ENCODE results near the gene COP1. TPM values are rescaled to one million over a fixed set of nuclear protein-coding genes. Genes with fewer than 3 reads are reported as not detected.

Gene COP1
- total and polyA plus RNA-seq, 2 of the 13 experiments (the other 11 are each of a cell fraction or from before 2014, with no cell fraction given): 20.5 to 51.3 TPM

GRCh38 chr1:176172215-176172614 lies 34.9 kb downstream of the COP1 start:
- over 99% methylated on average over 6 of the region's 6 CpGs for WGBS (ENCODE audit: low lambda C conversion rate)
- BruUV-seq (replicated peaks): no TSS peak
- no peak overlapping the region for H2AFZ ChIP-seq (ENCODE audit: low read length)
- DNase-seq (ENCODE audit: low spot score): no peak
- TF ChIP-seq ZBED4 (CRISPR knock-in tag; IDR thresholded peaks at IDR 0.05; ENCODE audit: borderline replicate concordance): no peak
- TF ChIP-seq MAFK (conservative IDR thresholded peaks at IDR 0.05 in 1 of 2, IDR thresholded peaks at IDR 0.05 in 1 of 2; ENCODE audit: low read length in 2 of 2): peak; percentile 81 to 89
- no peak for TF ChIP-seq SRSF1 (optimal IDR thresholded peaks at IDR 0.05; ENCODE audit: low read depth, low read length)
- TF ChIP-seq CAMTA2 (CRISPR knock-in tag; IDR thresholded peaks at IDR 0.05; ENCODE audit: borderline replicate concordance): no peak
- TF ChIP-seq ZNF138 (CRISPR knock-in tag; IDR thresholded peaks at IDR 0.05; ENCODE audit: low read depth): no peak
- no peak for TF ChIP-seq JUNB (CRISPR knock-in tag; IDR thresholded peaks at IDR 0.05; ENCODE audit: borderline replicate concordance)
- TF ChIP-seq ASH2L (IDR thresholded peaks at IDR 0.05; ENCODE audit: insufficient read length, low read depth, low read length): no peak
- TF ChIP-seq MAFF (IDR thresholded peaks at IDR 0.05; ENCODE audit: low read depth, low read length): peak; percentile 79
- no peak for TF ChIP-seq ZGPAT (CRISPR knock-in tag; IDR thresholded peaks at IDR 0.05)
- no peak overlapping the region for H3K27ac ChIP-seq (ENCODE audit: extremely low read length, insufficient read depth, low read length)
- H3K79me2 ChIP-seq (ENCODE audit: insufficient read depth, low read length): peaks cover 19% of the 10 kb centered on the region
- H3K9me3 ChIP-seq (ENCODE audit: low read length): no peaks in the 10 kb centered on the region
- intact Hi-C loops (cut with micrococcal nuclease; ENCODE audit: unreplicated experiment): no loop called here
- peaks cover 2 to 27% of the 10 kb centered on the region in 2 experiments; a peak in 4 of 5 replicates for H3K36me3 ChIP-seq (replicated peaks in 1 of 2; ENCODE audit: control insufficient read depth in 1 of 2, insufficient read depth in 2 of 2, low read length in 2 of 2)
- H3K9ac ChIP-seq (ENCODE audit: insufficient read depth, low read depth, low read length): no peak overlapping the region
- H3K4me3 ChIP-seq (replicated peaks in 1 of 3; ENCODE audit: insufficient read depth in 1 of 3, low read depth in 2 of 3, low read length in 3 of 3): no peak overlapping the region
- no peak overlapping the region for H3K4me2 ChIP-seq (ENCODE audit: low read depth, low read length)
- H3K4me1 ChIP-seq (ENCODE audit: insufficient read depth, low read length): no peaks in the 10 kb centered on the region
- in situ Hi-C loops (cut with HindIII; ENCODE audit: extremely low pct_ligation_motif_present, low pct_unique_long_range_greater_than_20kb): no loop called here
- no peaks in the 10 kb centered on the region for H3K27me3 ChIP-seq (ENCODE audit: control insufficient read depth in 1 of 2, insufficient read depth in 2 of 2, low read length in 2 of 2)
- CTCF ChIA-PET (ENCODE audit: low intra/inter-chr PET ratio, low total read pairs): no interaction called here
- POLR2A ChIA-PET: no interaction called here
- no peak for FAIRE-seq
- H4K20me1 ChIP-seq (ENCODE audit: insufficient read depth, low read length): no peaks in the 10 kb centered on the region
- no peak for ATAC-seq

All from HepG2 (cell line).